ENCODE measurements around the gene CDK3.

- TF ChIP-seq POLR2A (IDR thresholded peaks at IDR 0.05; ENCODE audit: low read length) (no peak), GATA1 (IDR thresholded peaks at IDR 0.05; ENCODE audit: low read depth, low read length) (no peak)
Measured at GRCh38 chr17:76014100-76014924, 13.7 kb downstream of the CDK3 start.

All from erythroblast (primary cell).